ENCODE results near the gene LSAMP. TPM values are rescaled to one million over a fixed set of nuclear protein-coding genes. Genes with fewer than 3 reads are reported as not detected.

Gene LSAMP
- polyA plus RNA-seq, 3 donors, result not detected

- Histone ChIP-seq H3K4me1 (ENCODE audit: control insufficient read depth in 1 of 2, insufficient read depth in 2 of 2, low read length in 2 of 2) (no peaks in the 10 kb centered on the region), H3K27me3 (ENCODE audit: control insufficient read depth in 2 of 2, insufficient read depth in 2 of 2, low read length in 2 of 2) (no peaks in the 10 kb centered on the region), H3K79me2 (ENCODE audit: insufficient read depth, low read length) (no peaks in the 10 kb centered on the region), H3K27ac (ENCODE audit: low read depth in 1 of 2, low read length in 2 of 2) (no peak overlapping the region), H3K4me3 (replicated peaks in 1 of 3; ENCODE audit: low read depth in 2 of 3, low read length in 3 of 3) (no peak overlapping the region), H2AFZ (ENCODE audit: insufficient read depth, low read depth, low read length, poor library complexity, severe bottlenecking) (no peak overlapping the region), H3K9ac (ENCODE audit: insufficient read depth, low read length, poor library complexity, severe bottlenecking) (no peak overlapping the region), H3K4me2 (replicated peaks; ENCODE audit: extremely low read depth, low read length, poor library complexity, severe bottlenecking) (no peak overlapping the region), H4K20me1 (ENCODE audit: insufficient read depth, low read length) (no peaks in the 10 kb centered on the region), H3K9me3 (replicated peaks in 1 of 2; ENCODE audit: control insufficient read depth in 1 of 2, insufficient read depth in 1 of 2, low read length in 2 of 2) (no peaks in the 10 kb centered on the region), H3K36me3 (replicated peaks in 1 of 2; ENCODE audit: control insufficient read depth in 1 of 2, insufficient read depth in 2 of 2, low read length in 2 of 2) (no peaks in the 10 kb centered on the region)
- H3K9me3 Mint-ChIP-seq, result peaks cover 0 to 2% (median 0%) of the 10 kb centered on the region in 7 donors
- H3K27me3 Mint-ChIP-seq (ENCODE audit: low read depth in 3 of 3), result peaks cover 1 to 3% (median 3%) of the 10 kb centered on the region in 3 donors
- H3K27ac Mint-ChIP-seq, result no peak overlapping the region
- 86% methylated on average over 1 of the region's 3 CpGs for WGBS (ENCODE audit: insufficient coverage)
- H3K4me3 Mint-ChIP-seq, result no peak overlapping the region
- no peak for DNase-seq
- H3K4me1 Mint-ChIP-seq, result no peaks in the 10 kb centered on the region
- H3K36me3 Mint-ChIP-seq, result no peaks in the 10 kb centered on the region
- TF ChIP-seq, protein P1, sequence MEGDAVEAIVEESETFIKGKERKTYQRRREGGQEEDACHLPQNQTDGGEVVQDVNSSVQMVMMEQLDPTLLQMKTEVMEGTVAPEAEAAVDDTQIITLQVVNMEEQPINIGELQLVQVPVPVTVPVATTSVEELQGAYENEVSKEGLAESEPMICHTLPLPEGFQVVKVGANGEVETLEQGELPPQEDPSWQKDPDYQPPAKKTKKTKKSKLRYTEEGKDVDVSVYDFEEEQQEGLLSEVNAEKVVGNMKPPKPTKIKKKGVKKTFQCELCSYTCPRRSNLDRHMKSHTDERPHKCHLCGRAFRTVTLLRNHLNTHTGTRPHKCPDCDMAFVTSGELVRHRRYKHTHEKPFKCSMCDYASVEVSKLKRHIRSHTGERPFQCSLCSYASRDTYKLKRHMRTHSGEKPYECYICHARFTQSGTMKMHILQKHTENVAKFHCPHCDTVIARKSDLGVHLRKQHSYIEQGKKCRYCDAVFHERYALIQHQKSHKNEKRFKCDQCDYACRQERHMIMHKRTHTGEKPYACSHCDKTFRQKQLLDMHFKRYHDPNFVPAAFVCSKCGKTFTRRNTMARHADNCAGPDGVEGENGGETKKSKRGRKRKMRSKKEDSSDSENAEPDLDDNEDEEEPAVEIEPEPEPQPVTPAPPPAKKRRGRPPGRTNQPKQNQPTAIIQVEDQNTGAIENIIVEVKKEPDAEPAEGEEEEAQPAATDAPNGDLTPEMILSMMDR (IDR thresholded peaks at IDR 0.05), result no peak
- intact Hi-C loops (cut with micrococcal nuclease), result no loop called here
Observed at GRCh38 chr3:116052602-116053001, 392.7 kb downstream of the LSAMP start.

DNA sequence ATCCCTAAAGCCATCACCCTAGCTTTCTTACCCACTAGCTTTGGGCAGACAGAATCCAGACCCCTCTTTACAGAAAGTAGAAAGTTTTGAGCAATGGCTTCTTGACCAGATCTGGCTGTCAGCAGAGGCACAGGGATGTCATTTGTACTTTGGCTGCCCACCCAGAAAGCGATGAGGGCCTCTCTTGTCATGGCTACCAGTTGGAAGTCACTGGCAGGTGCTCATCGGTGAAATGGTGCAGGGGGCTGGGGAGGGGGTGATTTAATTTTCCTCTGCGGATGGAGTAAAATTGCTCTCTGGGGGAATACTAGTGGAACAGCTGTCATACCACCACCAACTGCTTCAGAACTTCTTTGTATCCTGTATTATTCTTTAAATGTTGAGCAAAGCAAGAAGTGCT, 393.7 kb downstream of the LSAMP start:
- intact Hi-C loops (cut with micrococcal nuclease), result no loop called here
- Mint-ChIP-seq H3K4me3 (no peak overlapping the region), H3K4me1 (no peaks in the 10 kb centered on the region), H3K9me3 (peaks cover 0 to 2% (median 0%) of the 10 kb centered on the region in 7 donors), H3K27ac (no peak overlapping the region), H3K27me3 (ENCODE audit: low read depth in 3 of 3) (peaks cover 1 to 3% (median 3%) of the 10 kb centered on the region in 3 donors), H3K36me3 (no peaks in the 10 kb centered on the region)
- TF ChIP-seq, protein P1 (IDR thresholded peaks at IDR 0.05), result no peak
- no peaks in the 10 kb centered on the region for H3K79me2 ChIP-seq (ENCODE audit: insufficient read depth, low read length)
- no peak overlapping the region for H3K9ac ChIP-seq (ENCODE audit: insufficient read depth, low read length, poor library complexity, severe bottlenecking)
- no peaks in the 10 kb centered on the region for H3K9me3 ChIP-seq (replicated peaks in 1 of 2; ENCODE audit: control insufficient read depth in 1 of 2, insufficient read depth in 1 of 2, low read length in 2 of 2)
- no peak overlapping the region for H3K4me3 ChIP-seq (replicated peaks in 1 of 3; ENCODE audit: low read depth in 2 of 3, low read length in 3 of 3)
- no peaks in the 10 kb centered on the region for H4K20me1 ChIP-seq (ENCODE audit: insufficient read depth, low read length)
- H3K27me3 ChIP-seq (ENCODE audit: control insufficient read depth in 2 of 2, insufficient read depth in 2 of 2, low read length in 2 of 2), result no peaks in the 10 kb centered on the region
- H3K36me3 ChIP-seq (replicated peaks in 1 of 2; ENCODE audit: control insufficient read depth in 1 of 2, insufficient read depth in 2 of 2, low read length in 2 of 2), result no peaks in the 10 kb centered on the region
- no peaks in the 10 kb centered on the region for H3K4me1 ChIP-seq (ENCODE audit: control insufficient read depth in 1 of 2, insufficient read depth in 2 of 2, low read length in 2 of 2)
- no peak overlapping the region for H3K27ac ChIP-seq (ENCODE audit: low read depth in 1 of 2, low read length in 2 of 2)
- DNase-seq, result no peak
- WGBS (ENCODE audit: insufficient coverage), result 100% methylated on average over 1 of the region's 3 CpGs
- H3K4me2 ChIP-seq (replicated peaks; ENCODE audit: extremely low read depth, low read length, poor library complexity, severe bottlenecking), result no peak overlapping the region
- no peak overlapping the region for H2AFZ ChIP-seq (ENCODE audit: insufficient read depth, low read depth, low read length, poor library complexity, severe bottlenecking)
